Measurements from ENCODE around the gene C1QL4. TPM values are rescaled to one million over a fixed set of nuclear protein-coding genes. Genes with fewer than 3 reads are reported as not detected.

Gene C1QL4
- total and polyA plus RNA-seq, 9 of the 15 experiments (the other 6 are each of a cell fraction or from before 2014, with no cell fraction given) = 0.08 to 2.1 (median 0.31) TPM

DNA sequence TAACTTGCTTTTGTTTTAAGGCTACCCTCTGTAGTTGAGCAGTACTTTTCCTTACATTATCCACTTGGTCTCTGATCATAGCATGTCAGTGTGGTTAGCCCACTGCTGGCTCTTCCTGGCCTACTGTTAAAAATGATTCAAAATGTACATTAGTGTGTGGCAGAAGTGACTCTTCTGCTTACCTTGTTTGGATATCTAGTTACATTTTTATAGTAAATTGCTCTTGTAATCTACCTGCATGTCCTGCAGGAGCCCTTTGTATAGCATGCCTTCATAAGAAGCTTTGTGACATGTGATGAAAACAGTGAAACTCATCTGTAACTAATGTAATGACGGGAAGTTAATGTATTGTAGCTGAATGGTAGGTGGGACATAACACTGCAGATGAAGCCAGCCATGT, 38.4 kb upstream of the C1QL4 start:
- FAIRE-seq = peak; percentile 40

More for the DNA sequence above, 38.4 kb upstream of the C1QL4 start:
- WGBS (ENCODE audit: insufficient coverage, low coverage, missing lambda C conversion rate) = 79% methylated on average over 1 of the region's 1 CpG
- ChIA-PET POLR2A (interaction anchor here (0.6 to 4.1 kb wide), 5 partner anchors 8 to 461 kb away, joined by 3 to 17 read pairs (median 4); partner anchors contain the start of gene SPATS2), CTCF (ENCODE audit: low intra/inter-chr PET ratio) (no interaction called here)
- no peak for TF ChIP-seq RFX7 (CRISPR knock-in tag; IDR thresholded peaks at IDR 0.05)
- TF ChIP-seq WHSC1 (IDR thresholded peaks at IDR 0.05; ENCODE audit: low read length) = no peak
- TF ChIP-seq CGGBP1 (CRISPR knock-in tag; IDR thresholded peaks at IDR 0.05) = no peak
- TF ChIP-seq BRF1 (IDR thresholded peaks at IDR 0.05; ENCODE audit: borderline replicate concordance, extremely low read depth, insufficient read length) = no peak
- no peak for TF ChIP-seq C11orf30 (IDR thresholded peaks at IDR 0.05; ENCODE audit: low read depth)
- no peak for TF ChIP-seq HDAC1 (IDR thresholded peaks at IDR 0.05)
- no peak for TF ChIP-seq PHF8 (IDR thresholded peaks at IDR 0.05; ENCODE audit: borderline replicate concordance, low read length)
- no peak for TF ChIP-seq ZBTB8A (IDR thresholded peaks at IDR 0.05; ENCODE audit: partially characterized antibody)
- TF ChIP-seq ZFP30 (CRISPR knock-in tag; IDR thresholded peaks at IDR 0.05; ENCODE audit: borderline replicate concordance) = no peak
- TF ChIP-seq BRCA1 (IDR thresholded peaks at IDR 0.05) = no peak
- TF ChIP-seq BRCA1 (CRISPR knock-in tag; IDR thresholded peaks at IDR 0.05) = no peak
- no peak for TF ChIP-seq SOX6 (IDR thresholded peaks at IDR 0.05)
- TF ChIP-seq FOXA3 (CRISPR knock-in tag; conservative IDR thresholded peaks at IDR 0.05 in 1 of 2, IDR thresholded peaks at IDR 0.05 in 1 of 2) = no peak
- H3K4me1 ChIP-seq (replicated peaks in 1 of 2; ENCODE audit: control insufficient read depth in 2 of 2, insufficient read depth in 2 of 2, low read length in 2 of 2) = peaks cover 0 to 2% of the 10 kb centered on the region in 2 experiments; a peak in 3 of 5 replicates
- H2AFZ ChIP-seq (ENCODE audit: low read depth, low read length) = no peak overlapping the region
- no peaks in the 10 kb centered on the region for H4K20me1 ChIP-seq (replicated peaks; ENCODE audit: control insufficient read depth, insufficient read depth, low read length)
- H3K79me2 ChIP-seq (ENCODE audit: control insufficient read depth, insufficient read depth, low read length) = peaks cover 40% of the 10 kb centered on the region
- no peak overlapping the region for H3K27ac ChIP-seq (ENCODE audit: extremely low read depth, low read depth, low read length)
- DNase-seq (ENCODE audit: extremely low read depth in 1 of 4, low spot score in 3 of 4) (no peak), ATAC-seq (no peak)
- no peak overlapping the region for H3K4me2 ChIP-seq (ENCODE audit: insufficient read depth, low read length)
- in situ Hi-C loops (cut with MboI) = no loop called here
- intact Hi-C loops (cut with micrococcal nuclease) = no loop called here
- no peak overlapping the region for H3K4me3 ChIP-seq
- H3K27me3 ChIP-seq (ENCODE audit: control insufficient read depth in 2 of 2, insufficient read depth in 2 of 2, low read length in 2 of 2) = no peaks in the 10 kb centered on the region
- H3K9me3 ChIP-seq (replicated peaks; ENCODE audit: control insufficient read depth, insufficient read depth, low read depth, low read length) = no peaks in the 10 kb centered on the region
- no peaks in the 10 kb centered on the region for H3K9me1 ChIP-seq (ENCODE audit: control insufficient read depth, insufficient read depth, low read length)
- H3K9ac ChIP-seq (ENCODE audit: insufficient read depth in 1 of 2, low read depth in 2 of 2, low read length in 2 of 2) = no peak overlapping the region
- no TSS peak for BruUV-seq (replicated peaks)
- peaks cover 10% of the 10 kb centered on the region; the same call in 1 of the 3 replicates for H3K36me3 ChIP-seq (ENCODE audit: control insufficient read depth, insufficient read depth, low read length)

Measured in K562 (cell line).